Activated naive CD8-positive, alpha-beta T cell (primary cell): ENCODE data around the gene SLC13A3.

Source experiments
- H3K27ac Mint-ChIP-seq: one replicate; pipeline ENCODE4 v1.8.0; 2021; ENCODE audit warnings: mixed read lengths
- H3K27me3 Mint-ChIP-seq: one replicate; pipeline ENCODE4 v1.8.0; 2021; ENCODE audit warnings: mixed read lengths
- H3K36me3 Mint-ChIP-seq: one replicate; pipeline ENCODE4 v1.8.0; 2021; ENCODE audit warnings: mixed read lengths
- H3K4me1 Mint-ChIP-seq: one replicate; pipeline ENCODE4 v1.8.0; 2021; ENCODE audit warnings: low read depth, mixed read lengths
- H3K4me3 Mint-ChIP-seq: one replicate; pipeline ENCODE4 v1.8.0; 2021; ENCODE audit warnings: mild to moderate bottlenecking, mixed read lengths
- H3K9me3 Mint-ChIP-seq: one replicate; pipeline ENCODE4 v1.8.0; 2021; ENCODE audit warnings: low read depth, mixed read lengths

SLC13A3 gene

DNA sequence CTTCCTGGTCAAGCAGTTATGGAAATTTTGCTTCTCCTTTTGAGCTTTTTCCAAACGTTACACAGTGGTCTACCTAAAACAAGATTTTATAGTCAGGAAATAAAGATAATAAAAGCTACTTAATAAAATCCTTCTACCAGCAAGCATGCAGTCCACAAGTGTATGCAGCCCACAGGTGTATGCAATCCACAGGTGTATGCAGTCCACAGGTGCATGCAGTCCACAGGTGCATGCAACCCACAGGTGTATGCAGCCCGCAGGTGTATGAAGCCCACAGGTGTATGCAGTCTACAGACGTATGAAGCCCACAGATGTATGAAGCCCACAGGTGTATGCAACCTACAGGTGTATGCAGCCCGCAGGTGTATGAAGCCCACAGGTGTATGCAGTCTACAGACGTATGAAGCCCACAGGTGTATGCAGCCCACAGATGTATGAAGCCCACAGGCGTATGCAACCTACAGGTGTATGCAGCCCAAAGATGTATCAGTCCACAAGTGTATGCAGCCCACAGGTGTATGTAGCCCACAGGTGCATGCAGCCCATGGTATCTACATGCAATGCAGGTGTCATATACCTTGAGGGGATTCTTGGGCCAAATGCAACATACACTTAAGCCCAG is 74.4 kb downstream of the SLC13A3 start:
- Mint-ChIP-seq H3K4me3 (no peak overlapping the region), H3K4me1 (no peaks in the 10 kb centered on the region), H3K36me3 (no peaks in the 10 kb centered on the region), H3K27me3 (peaks cover 13% of the 10 kb centered on the region), H3K9me3 (no peaks in the 10 kb centered on the region), H3K27ac (no peak overlapping the region)

DNA sequence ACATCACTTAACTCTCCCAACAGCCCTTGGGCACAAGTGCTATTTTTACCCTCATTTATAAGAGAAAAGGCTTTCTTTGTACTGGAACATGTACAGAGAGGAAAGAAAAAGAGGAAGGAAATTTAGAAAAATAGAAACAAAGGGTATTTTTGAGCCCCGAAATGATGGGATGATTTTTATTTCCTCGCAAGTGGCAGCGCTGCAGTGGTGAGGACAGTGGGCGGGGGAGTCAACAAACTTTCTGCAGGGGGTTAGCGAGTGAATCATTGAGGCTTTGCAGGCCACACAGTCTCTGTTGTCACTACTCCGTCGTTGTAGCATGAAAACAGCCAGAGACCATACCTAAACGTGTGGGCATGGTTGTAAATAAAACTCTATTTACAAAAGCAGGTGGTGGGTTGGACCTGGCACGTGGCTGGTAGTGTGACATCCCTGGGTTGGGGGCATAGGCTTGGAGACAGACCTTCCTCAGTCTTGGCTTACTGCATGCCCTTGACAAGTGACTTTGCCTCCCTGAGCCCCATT is 75.3 kb downstream of the SLC13A3 start:
- no peaks in the 10 kb centered on the region for H3K9me3 Mint-ChIP-seq
- H3K4me3 Mint-ChIP-seq: no peak overlapping the region
- H3K36me3 Mint-ChIP-seq: no peaks in the 10 kb centered on the region
- H3K27me3 Mint-ChIP-seq: peaks cover 8% of the 10 kb centered on the region
- no peaks in the 10 kb centered on the region for H3K4me1 Mint-ChIP-seq
- H3K27ac Mint-ChIP-seq: no peak overlapping the region

DNA sequence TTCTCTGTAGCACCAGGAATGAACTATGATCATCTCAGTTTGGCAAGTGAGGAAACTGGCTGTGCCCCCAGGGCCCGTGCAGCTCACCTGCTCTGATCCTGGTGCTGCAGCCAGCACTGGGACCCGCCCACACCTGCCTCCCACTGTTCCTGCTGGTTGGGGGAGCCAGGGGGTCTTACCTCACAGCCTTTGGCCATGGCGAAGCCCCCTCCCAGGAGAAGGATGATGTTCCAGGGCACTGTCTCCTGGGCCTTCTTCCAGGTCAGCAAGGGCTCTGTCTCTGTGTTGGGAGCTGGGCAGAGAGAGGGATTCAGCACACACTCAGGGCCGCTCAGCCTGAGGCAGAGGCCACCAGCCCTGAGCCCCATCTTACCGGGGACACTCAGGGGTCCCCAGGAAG is 75.9 kb downstream of the SLC13A3 start:
- Mint-ChIP-seq H3K27ac (no peak overlapping the region), H3K4me3 (no peak overlapping the region), H3K4me1 (no peaks in the 10 kb centered on the region), H3K9me3 (no peaks in the 10 kb centered on the region), H3K27me3 (peaks cover 6% of the 10 kb centered on the region), H3K36me3 (no peaks in the 10 kb centered on the region)

DNA sequence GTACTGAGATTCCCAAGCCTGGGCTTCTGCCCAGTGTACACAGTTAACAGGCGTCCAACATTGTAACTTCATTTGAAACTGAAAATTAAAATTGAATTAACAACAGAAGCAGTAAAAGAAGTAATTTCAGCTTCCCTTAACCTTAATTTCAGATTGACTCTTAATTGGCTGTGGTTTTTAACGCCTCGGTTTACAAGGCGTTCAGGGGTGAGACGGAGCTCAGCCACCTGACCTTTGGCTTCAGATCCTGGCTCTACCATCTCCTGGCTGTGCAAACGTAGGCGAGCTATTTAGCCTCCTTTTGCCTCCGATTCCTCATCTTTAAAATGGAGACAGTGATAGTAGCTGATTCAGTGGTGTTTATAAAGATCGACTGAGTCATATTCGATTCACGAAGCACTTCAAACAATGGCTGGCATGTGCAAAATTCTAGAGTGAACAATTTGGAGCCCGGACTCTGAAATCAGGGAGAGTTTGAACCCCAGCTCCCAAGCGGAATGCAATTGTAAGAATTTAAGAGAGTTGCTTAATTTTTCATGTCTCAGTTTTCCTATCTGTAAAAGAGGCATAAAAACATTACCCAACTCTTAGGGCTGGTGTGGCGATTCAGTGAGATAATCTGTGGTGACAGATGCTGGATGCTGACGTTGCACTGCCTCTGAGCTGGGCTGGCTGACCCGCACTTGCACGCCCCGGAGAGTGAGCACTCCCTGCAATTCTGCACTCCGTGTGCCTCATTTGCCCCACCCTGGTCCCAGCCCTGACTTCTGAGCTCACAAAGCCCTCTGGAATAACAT is 77.3 kb downstream of the SLC13A3 start:
- H3K4me1 Mint-ChIP-seq: no peaks in the 10 kb centered on the region

DNA sequence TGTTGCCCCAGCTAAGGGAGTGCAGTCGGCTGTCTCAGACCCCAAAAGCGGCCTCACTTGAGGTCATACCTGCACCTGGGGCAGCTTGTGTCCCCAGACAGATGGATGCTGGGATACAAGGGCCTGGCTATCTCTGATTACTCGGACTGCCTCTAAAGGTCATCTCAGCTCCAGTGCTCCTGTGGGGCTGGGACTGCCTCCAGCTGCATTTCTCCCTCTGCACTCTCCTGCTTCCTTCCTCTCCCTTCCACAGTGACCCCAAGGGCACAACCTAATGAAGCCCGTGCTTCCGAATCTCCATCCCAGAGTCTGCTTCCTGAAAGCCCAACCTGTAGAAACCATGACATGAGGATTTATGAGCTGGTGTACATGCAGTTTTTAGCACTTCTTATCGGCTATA is 78.0 kb downstream of the SLC13A3 start:
- Mint-ChIP-seq H3K9me3 (no peaks in the 10 kb centered on the region), H3K36me3 (no peaks in the 10 kb centered on the region), H3K27me3 (peaks cover 6% of the 10 kb centered on the region), H3K4me3 (no peak overlapping the region), H3K27ac (no peak overlapping the region), H3K4me1 (no peaks in the 10 kb centered on the region)

More for the DNA sequence above, 77.3 kb downstream of the SLC13A3 start:
- no peaks in the 10 kb centered on the region for H3K9me3 Mint-ChIP-seq
- H3K36me3 Mint-ChIP-seq: no peaks in the 10 kb centered on the region
- H3K27ac Mint-ChIP-seq: no peak overlapping the region
- no peak overlapping the region for H3K4me3 Mint-ChIP-seq
- peaks cover 6% of the 10 kb centered on the region for H3K27me3 Mint-ChIP-seq

DNA sequence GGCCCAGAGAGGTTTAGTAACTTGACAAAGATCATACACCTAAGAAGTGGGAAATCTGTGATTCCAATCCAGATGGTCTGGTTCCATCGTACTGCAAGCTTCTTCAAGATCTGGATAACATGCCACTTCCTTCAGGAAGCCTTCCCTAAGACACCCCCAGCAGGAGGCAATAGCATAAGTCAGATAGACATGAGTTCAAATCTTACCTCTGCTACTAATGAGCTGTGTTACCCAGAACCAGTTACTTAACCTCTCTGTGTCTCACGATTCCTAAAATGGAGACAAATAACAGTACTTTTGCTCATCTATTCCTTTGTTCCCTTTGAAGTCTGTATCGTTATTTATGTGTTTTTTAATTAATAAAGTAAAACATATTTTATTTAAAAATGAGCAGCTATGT is 78.5 kb downstream of the SLC13A3 start:
- Mint-ChIP-seq H3K9me3 (no peaks in the 10 kb centered on the region), H3K27me3 (peaks cover 6% of the 10 kb centered on the region), H3K27ac (no peak overlapping the region), H3K4me3 (no peak overlapping the region), H3K4me1 (no peaks in the 10 kb centered on the region), H3K36me3 (no peaks in the 10 kb centered on the region)

DNA sequence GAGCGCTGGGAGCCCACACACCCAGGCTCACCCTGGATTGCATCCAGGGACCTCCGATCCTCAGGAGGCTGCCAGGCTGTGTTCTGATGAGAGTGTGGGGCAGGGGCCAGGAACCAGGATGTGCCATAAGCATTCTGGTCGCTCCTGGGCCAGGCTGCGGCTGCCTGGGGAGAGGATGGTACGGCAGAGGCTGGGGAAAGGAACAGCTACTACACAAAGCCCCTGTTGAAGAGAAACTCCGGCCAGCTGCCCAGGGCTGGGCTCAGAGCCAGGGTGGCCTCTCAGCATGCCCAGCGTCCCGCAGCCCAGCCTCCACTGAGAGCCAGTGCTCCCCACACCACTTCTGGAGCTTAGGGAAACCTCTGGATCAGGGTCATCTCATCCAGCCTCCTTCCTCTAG is 79.1 kb downstream of the SLC13A3 start:
- H3K9me3 Mint-ChIP-seq: no peaks in the 10 kb centered on the region
- H3K4me1 Mint-ChIP-seq: no peaks in the 10 kb centered on the region
- H3K4me3 Mint-ChIP-seq: no peak overlapping the region
- H3K36me3 Mint-ChIP-seq: no peaks in the 10 kb centered on the region
- peaks cover 9% of the 10 kb centered on the region for H3K27me3 Mint-ChIP-seq
- no peak overlapping the region for H3K27ac Mint-ChIP-seq

DNA sequence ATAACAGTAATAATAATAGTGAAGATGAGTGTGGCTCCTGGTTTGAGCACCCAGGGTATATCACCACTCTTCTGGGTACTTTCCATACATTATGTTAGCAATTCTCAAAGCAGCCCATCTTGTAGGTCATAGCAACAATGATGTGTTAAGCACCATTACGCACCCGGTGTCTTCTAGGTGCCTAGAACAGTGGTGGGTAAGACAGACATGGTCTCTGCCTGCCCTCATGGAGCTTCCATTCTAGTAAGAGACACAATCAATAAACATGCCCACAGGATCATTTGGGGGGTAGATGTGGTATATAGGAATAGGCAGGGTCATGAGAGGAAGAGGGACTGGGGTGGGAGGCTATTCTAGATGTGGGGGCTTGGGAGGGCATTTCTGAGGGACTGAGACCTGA is 79.8 kb downstream of the SLC13A3 start:
- no peaks in the 10 kb centered on the region for H3K9me3 Mint-ChIP-seq
- no peak overlapping the region for H3K4me3 Mint-ChIP-seq
- H3K36me3 Mint-ChIP-seq: no peaks in the 10 kb centered on the region
- H3K27ac Mint-ChIP-seq: no peak overlapping the region
- no peaks in the 10 kb centered on the region for H3K4me1 Mint-ChIP-seq
- H3K27me3 Mint-ChIP-seq: peaks cover 9% of the 10 kb centered on the region

DNA sequence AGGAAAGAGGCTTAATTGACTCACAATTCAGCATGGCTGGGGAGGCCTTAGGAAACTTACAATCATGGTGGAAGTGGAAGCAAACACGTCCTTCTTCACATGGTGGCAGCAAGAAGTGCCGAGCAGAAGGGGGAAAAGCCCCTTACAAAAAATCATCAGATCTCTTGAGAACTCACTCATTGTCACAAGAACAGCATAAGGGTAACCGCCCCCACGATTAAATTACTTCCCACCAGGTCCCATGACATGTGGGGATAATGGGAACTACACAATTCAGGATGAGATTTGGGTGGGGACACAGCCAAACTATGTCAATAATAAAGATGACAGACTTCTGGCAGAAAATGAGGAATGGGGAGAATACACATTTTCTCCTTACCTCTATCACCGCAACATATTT is 80.3 kb downstream of the SLC13A3 start:
- Mint-ChIP-seq H3K27ac (no peak overlapping the region), H3K36me3 (no peaks in the 10 kb centered on the region), H3K9me3 (no peaks in the 10 kb centered on the region), H3K4me3 (no peak overlapping the region), H3K4me1 (no peaks in the 10 kb centered on the region), H3K27me3 (peaks cover 9% of the 10 kb centered on the region)

DNA sequence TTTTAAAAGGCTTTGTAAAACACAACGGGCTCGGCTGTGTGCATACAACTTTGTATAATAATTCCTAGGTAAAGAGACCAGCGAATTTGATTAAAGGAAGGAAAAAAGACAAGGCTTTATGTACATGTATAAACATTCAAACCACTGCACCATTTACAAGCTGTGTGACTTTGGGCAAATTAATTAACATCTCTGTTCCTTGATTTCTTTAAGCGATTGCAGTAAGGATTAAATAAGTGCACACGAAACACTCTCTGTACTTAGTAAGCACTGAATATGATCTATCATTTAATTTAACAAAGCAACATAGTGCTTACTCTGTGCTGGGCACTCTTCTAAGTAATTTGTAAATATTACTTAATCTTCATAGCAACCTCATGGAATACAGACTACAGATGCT is 81.3 kb downstream of the SLC13A3 start:
- Mint-ChIP-seq H3K4me1 (no peaks in the 10 kb centered on the region), H3K4me3 (no peak overlapping the region), H3K27me3 (peaks cover 9% of the 10 kb centered on the region), H3K36me3 (no peaks in the 10 kb centered on the region), H3K27ac (no peak overlapping the region), H3K9me3 (no peaks in the 10 kb centered on the region)

DNA sequence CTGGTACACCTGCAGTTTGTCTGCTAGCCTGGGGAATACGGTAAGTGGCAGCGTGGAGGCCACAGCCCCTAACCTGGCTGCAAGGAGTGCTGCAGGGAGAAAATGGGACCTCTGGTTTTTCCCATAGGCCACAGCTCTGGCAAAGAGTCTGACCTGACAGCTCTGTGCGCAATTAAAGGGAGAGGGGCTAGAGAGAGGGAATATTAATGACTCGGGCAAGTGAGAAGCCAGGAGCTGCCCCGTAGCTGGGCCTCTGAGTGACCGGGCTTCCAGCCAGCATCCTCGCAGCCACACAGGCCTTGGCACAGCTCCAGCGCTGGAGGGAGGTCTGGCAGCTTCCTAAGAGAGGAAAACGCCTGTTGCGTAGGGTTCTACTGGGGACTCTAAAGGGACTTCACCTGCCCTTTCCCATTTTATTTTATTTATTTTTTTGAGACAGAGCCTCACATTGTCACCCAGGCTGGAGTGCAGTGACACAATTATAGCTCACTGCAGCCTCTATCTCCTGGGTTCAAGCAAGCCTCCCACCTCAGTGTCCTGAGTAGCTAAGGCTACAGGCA is 82.6 kb downstream of the SLC13A3 start:
- Mint-ChIP-seq H3K36me3 (no peaks in the 10 kb centered on the region), H3K4me3 (no peak overlapping the region), H3K27me3 (peaks cover 7% of the 10 kb centered on the region), H3K4me1 (no peaks in the 10 kb centered on the region), H3K27ac (no peak overlapping the region), H3K9me3 (no peaks in the 10 kb centered on the region)

DNA sequence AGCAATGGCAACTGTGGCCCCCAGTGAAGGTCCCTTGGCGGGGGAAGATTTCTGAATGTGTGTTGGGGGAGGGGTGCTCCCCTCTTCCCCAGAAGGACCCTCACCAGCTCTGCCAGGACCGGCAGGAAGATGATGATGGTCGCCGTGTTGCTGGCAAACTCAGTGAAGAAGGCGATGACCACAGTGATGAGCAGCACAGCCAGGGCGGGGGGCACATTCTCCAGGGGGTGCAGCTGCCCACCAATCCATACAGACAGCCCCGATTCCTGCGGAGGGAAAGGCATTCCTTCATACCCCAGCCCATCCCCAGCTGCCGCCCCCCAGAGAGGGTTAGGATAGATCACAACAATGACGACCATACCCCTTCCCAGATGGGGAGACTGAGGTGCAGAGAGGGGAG is 85.1 kb downstream of the SLC13A3 start:
- H3K4me3 Mint-ChIP-seq: no peak overlapping the region
- H3K36me3 Mint-ChIP-seq: no peaks in the 10 kb centered on the region
- H3K27me3 Mint-ChIP-seq: peaks cover 5% of the 10 kb centered on the region
- no peaks in the 10 kb centered on the region for H3K4me1 Mint-ChIP-seq
- H3K27ac Mint-ChIP-seq: no peak overlapping the region
- H3K9me3 Mint-ChIP-seq: no peaks in the 10 kb centered on the region

DNA sequence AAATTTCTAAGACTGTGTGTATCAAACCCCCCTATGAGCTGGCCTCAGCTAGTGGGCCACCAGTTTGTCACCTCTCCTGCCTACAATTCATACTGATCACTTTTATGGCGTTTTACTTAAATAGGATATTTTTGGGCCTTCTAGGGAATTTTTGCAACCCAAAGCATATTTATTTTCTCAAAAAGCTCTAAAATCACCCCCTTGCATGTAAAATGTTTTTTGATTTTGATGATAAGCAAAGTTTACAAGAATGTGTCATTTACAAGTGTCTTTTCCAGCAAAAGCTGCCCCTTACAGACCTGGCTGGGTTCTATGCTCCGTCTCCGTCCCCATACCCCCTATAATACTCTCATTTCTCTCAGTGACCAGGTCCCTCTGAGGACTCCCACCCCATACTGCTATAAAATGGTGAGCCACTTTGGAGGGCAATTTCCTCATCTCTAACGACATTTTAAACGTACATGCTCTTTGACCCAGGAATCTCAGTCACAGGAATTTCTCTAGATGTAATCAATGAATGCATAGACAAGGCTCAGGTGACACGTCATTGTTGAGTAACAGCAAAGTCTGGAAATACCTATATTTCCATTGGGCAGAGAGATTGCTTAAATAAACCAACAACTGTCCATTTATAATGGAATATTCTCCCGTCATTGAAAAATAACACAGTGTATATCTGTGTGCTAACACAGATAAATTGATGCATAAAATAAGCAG is 86.9 kb downstream of the SLC13A3 start:
- peaks cover 5% of the 10 kb centered on the region for H3K27me3 Mint-ChIP-seq
- no peaks in the 10 kb centered on the region for H3K36me3 Mint-ChIP-seq
- no peaks in the 10 kb centered on the region for H3K9me3 Mint-ChIP-seq
- H3K27ac Mint-ChIP-seq: no peak overlapping the region
- H3K4me1 Mint-ChIP-seq: peaks cover 1% of the 10 kb centered on the region
- H3K4me3 Mint-ChIP-seq: no peak overlapping the region

DNA sequence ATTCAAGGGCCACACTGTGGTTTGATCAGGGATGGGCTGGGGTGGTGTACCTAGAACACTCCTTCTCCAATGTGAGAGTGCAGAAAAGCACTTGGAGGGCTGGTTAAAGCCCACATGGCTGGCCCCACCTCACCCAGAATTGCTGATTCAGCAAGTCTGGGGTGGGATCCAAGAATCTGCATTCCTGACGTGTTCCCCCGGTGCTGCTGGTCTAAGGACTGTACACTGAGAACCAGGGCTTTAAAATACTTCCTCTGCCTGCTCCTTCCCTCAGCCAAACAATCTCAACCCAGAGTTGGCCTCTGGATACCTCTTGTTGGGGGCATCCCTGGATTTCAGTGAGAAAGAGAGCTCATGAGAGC is 87.4 kb downstream of the SLC13A3 start:
- Mint-ChIP-seq H3K4me1 (peaks cover 1% of the 10 kb centered on the region), H3K27ac (no peak overlapping the region), H3K36me3 (no peaks in the 10 kb centered on the region), H3K4me3 (no peak overlapping the region), H3K9me3 (no peaks in the 10 kb centered on the region), H3K27me3 (peaks cover 5% of the 10 kb centered on the region)
